Fibroblast of skin of right biceps (primary cell): ENCODE results near the gene DPH7.
"Not testable (repeated sequence)": the region's sequence is repeated elsewhere in the genome, so short reads cannot be mapped to it uniquely, and the experiment has no call there.

ENCODE experiments used
- DNase-seq: peaks from one replicate; pipeline ENCODE4 v3.0.0-alpha.2; 2013

DPH7 gene

DNA sequence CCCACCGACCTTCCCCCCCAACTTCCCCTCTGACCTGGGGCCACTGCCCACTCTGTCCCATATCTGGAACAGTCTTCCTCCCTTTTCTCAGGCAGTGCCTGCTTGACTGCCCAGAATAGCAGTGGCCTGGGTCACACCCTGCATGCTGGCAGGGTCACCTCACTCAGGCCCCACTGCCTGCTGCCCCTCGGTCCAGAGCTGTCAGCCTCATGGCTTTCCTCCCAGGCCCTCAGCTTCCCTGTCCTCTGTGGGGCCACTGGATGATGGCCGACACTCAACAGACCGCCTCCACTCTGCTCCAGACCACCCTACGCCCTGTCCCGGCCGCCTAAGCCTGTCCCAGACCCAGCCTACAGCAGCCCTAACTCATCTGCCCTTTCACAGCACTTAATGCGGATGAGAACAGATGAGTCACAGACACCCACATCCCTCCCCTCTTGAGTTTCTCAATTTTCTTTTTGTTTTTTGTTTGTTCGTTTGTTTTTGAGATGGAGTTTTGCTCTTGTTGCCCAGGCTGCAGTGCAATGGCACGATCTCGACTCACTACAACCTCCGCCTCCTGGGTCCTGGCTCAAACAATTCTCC lies 34.5 kb downstream of the DPH7 start:
- DNase-seq: no peak

DNA sequence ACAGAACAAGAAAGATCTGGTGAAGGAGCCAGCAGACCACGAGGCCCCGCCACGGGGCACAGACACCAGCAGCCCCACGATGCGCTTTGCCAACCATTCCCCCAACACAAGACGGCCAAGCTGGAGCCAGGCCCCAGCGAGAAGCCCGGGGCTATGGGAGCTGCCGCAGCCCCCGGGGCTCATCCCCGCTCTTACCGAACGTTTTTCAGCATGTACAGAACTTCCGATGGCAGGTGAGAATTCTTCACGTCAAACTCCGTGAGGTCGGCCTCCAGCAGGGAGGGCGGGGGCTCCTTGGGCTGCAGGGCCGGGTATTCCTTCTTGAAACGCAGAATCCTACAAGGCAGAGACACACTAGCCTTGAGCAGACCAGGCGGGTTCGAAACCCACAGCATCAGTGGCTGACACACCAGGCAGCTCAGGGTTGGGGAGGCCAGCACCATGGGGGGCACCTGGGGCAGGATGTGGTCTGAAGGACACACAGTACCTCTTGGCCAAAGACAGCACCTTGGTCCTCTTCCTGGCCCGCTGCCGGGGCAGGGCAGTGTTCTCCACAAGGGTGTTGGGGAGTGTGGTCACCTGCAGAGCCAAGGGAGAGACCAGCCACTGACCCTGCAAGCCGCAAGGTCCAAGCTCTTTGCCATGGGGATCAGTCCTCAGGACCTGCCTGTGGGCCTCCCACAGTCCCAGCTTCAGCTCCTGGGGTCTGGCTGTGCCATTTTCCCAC lies 35.3 kb downstream of the DPH7 start:
- DNase-seq: no peak

DNA sequence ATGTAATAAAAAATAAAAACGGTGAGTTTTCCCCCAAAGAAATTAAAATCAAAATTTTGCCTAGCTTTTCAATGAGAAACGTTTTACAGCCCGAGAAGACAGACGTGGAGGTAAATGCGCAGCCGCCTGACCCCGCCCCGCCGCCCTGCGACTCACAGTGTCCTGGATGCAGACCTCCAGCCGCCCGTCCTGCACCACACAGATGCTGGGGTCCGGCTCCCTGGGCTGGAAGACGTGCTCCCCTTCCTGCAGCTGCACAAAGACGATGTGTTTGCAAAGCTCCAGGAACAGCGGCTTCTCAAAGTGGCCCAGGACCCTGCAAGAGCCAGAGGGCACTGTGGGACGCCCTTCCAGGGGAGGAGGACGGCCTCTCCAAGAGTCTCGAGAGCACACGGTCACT lies 36.2 kb downstream of the DPH7 start:
- no peak for DNase-seq

DNA sequence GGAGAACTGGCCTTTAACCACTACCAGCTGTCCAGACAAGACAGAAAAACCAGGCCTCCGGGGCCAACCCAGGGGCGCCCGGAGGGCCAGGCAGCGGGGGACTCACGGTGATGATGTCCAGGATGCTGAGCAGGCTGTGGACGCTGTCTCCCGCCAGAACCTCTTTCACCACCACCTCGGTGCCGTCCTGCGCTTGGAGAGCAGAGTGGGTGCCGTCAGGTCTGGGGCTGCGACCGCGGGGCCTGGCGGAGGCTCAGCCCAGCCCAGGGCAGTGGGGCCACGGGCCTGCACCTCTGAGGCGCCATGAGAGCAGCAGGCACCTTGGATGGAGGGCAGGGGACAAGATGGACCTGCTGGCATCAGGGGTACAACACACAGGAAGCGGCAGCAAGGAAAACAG lies 38.2 kb downstream of the DPH7 start:
- no peak for DNase-seq

DNA sequence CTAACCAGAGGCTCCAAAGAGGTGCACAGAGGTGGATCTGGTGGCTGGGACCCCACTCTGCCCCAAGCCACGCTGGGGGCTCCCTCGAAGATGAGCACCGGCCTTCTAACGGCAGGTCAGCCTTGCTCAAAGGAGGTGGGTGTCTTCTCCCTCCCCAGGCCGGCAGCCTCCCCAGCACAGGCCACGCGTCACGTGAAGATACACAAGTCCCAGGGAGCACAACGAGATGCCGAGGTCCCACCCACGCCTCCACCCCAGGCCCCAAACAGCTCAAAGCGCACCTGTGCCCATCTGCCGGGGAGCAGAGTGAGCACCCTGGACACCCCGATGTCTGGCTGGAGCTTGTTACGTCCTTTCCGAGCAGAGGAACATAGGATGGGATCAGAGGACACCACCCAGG lies 40.7 kb downstream of the DPH7 start:
- DNase-seq: no peak

DNA sequence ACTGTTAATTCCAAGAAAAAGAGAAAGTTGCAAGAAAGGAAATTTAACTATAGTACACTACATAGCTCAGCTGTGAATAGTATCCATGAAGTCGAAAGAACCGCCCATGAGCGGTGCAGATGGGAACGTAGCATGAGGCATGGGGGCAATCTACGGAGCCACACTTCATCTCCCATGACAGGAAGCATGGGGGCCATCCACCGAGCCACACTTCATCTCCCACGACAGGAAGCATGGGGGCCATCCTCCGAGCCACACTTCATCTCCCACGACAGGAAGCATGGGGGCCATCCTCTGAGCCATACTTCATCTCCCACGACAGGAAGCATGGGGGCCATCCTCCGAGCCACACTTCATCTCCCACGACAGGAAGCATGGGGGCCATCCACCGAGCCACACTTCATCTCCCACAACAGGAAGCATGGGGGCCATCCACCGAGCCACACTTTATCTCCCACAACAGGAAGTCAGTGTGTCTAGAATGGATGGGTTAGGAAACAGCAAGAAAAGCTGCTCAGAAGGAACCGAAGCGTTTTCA lies 42.1 kb downstream of the DPH7 start:
- not testable (repeated sequence) for DNase-seq

DNA sequence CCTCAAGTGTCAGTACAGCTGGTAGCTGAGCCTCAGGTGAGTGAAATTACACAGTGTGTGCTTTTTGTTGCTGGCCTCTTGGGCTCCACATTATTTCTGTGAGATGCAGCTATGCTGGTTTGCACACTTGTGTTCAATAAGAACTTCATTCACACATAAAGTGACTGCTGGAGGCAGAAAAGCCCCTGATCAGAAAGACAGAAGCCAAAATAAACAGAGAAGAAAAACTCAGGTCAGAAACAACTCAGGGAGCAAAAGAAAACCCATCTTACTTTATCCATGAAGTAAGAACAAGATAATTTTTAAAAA lies 43.7 kb downstream of the DPH7 start:
- no peak for DNase-seq

DNA sequence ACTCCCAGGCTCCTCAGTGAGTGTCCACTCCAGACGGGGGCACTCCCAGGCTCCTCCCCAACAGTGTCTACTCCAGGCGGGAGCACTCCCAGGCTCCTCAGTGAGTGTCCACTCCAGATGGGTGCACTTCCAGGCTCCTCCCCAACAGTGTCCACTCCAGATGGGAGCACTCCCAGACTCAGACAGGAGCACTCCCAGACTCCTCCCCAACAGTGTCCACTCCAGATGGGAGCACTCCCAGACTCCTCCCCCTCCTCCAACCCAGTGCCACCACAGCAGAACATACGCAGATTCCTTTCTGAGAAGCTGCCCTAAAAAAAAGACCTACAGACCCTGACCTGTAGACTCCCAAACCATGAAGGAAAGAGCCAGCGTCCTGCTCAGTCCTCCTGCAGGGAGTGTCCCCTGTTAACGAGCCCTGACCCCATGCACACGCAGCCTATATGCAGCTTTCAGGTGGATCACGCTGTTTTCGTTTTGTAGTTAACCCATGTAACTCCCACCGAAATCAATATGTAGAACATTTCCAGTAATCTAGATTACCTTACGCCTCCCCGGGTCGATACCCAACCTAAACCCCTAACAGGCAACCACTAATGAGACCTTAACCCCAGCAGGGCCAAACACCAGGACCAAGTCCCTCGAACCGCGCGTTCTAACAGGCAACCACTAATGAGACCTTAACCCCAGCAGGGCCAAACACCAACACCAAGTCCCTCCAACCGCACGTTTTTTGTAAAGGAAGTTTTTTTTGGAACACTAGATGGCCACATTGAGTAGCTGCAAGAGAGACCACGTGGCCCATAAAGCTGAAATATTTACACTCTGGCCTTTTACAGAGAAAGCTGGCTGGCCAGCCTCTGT lies 44.2 kb downstream of the DPH7 start:
- DNase-seq: peak; percentile 51

DNA sequence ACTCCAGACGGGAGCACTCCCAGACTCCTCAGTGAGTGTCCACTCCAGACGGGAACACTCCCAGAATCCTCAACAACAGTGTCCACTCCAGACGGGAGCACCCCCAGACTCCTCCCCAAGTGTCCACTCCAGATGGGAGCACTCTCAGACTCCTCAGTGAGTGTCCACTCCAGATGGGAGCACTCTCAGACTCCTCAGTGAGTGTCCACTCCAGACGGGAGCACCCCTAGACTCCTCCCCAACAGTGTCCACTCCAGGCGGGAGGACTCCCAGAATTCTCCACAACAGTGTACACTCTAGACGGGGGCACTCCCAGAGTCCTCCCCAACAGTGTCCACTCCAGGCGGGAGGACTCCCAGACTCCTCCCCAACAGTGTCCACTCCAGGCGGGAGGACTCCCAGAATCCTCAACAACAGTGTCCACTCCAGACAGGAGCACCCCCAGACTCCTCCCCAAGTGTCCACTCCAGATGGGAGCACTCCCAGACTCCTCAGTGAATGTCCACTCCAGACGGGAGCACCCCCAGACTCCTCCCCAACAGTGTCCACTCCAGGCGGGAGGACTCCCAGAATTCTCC lies 45.7 kb downstream of the DPH7 start:
- not testable (repeated sequence) for DNase-seq

DNA sequence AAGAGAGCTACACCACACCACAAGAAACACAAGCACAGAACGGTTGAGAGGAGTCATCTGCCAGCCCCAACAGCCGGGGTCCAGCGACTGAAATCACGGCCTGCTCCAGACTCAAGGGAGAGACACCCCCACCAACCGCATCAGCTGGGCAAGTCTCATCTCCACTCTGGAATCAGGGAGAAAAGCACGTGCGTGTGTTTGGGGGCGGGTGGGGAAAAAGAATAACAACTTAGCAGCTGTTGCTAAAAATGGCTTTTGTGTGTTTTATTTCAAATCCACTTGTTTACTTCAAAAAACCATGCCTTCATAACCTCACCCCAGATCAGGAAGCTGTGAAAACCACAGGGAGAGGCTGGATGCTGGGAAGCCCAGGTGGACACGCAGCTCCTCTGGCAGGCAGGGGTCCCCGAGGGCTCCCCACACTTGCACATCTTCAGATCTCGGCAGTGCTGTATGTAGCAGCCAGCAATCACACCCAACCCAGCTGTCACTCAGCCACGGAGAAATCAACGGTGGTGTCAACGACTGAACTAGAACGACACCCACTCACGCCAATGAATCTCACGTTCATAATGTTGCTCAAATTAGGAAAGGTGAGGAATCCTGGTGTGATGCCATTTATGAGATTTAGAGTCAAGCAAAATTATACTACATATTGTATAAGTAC lies 47.5 kb downstream of the DPH7 start:
- no peak for DNase-seq

DNA sequence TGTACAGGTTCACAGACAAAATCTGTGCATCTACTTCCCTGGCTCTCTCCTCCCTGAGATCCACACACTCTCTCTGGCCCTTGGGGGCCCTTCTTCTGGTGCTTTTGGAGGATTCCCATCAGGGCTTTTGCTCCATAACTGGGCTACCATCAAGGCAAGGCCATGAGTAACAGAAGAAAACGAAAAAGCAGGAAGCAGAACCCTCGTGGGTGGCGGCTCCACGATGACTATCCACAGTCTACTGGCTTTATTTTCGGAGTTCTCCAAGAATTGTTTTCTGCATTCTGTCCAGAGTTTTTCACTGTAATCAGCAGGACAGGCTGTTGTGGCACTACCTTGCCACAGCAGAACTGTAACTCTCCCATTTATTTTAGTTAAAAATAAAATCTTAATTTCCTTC lies 48.4 kb downstream of the DPH7 start:
- no peak for DNase-seq

DNA sequence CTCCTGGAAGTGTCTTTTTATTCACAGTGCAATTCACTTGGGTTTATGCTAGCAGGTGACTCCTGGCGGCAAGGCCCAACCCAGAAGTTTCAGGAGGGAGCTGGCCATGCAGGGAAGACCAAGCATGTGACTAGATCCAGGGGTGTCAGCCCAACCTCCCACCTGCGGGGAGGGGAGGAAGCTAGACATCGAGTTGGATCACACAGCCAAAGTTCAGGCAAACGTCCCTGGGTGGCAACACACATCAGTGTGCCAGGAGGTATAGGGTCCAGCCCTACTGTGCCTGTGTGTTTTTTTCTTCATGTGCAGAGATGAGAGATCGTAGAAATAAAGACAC lies 53.8 kb downstream of the DPH7 start:
- DNase-seq: no peak

DNA sequence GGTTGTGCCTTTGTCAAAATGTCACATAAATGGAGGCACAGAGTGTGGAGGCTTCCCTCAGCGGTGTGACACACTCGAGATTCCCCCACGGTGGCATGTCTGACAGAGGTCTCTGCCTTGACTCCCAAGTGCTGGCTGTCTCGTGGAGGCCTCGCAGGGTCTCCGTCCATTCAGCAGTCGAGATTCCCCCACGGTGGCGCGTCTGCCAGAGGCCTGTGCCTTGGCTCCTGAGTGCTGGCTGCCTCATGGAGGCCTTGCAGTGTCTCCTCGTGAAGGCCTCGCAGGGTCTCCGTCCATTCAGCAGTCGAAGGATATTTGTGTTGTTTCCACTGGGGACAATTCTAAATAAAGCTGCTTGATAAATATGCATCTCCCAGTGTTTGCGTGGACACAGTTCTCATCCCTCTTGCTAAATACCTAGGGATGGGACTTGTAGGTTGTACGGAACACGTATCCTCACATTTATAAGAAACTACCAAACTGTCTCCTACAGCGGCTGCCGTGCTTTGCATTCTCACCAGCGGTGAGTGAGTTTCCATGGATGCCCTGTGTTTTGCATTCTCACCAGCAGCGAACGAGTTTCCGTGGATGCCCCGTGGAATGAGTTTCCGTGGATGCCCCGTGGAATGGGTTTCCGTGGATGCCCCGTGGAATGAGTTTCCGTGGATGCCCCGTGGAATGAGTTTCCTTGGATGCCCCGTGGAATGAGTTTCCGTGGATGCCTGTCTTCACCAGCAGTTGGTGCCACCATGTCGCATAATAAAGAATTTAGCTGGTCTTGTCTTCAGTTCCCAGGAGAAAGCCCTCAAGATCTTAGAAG lies 54.4 kb downstream of the DPH7 start:
- no peak for DNase-seq

DNA sequence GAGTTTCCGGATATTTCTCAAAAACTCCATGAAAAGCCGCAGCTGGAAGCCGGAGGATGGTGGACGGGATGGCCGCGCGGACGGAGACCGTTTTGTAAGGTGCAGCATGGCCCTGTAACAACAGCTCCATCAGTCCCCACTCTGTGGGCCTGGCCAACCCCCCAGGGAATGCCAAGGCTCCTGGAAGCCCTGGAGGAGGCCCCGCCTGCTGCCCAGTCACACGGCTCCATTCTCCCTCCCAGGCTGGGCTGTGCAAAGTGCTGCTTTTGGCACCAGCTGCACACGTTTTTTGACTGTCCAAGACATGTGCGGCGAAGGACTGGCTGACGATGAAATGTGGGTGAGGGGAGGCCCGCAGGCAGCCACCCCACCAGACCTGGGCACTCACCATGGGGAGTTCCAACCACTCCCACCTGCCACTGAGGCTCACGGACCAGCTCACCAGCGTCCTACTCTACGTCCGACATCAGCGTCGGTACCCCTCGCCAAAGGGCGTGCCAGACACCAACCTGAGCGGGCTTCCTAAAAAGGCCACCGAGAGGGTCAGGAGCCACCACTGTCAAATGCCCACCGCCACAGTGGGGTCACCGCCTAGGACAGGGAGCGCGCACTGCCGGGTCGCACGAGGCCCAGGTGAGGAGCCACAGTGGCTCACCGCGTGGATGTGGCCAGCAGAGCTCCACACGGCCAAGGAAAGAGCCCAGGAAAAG lies 55.8 kb downstream of the DPH7 start:
- DNase-seq: no peak

DNA sequence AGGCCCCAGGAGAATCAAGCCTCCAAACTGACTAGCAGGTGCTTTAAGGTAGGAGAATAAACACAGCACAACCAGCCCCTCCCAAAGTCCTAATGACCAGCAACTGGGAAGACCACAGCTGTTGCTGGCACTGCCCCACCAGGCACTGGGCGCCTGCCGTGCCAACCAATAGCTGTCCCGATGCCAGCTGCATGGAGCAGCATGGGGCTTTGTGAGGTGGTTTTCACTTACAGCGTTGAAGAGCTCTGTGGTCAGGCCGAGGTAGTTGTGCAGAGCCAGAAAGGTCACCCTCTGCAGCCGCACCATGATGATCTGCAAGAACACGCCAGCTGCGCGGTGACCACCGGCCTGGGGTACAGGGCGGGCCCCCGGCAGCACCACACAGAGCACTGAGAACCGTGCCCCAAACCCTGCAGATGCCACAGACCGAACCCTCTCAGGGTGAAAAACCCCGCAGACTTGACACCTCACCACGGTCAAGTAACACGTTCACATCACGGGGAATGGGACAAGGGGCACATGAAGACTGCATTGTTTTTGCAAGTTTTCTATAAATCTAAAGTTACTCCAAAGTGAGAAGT lies 57.2 kb downstream of the DPH7 start:
- no peak for DNase-seq

DNA sequence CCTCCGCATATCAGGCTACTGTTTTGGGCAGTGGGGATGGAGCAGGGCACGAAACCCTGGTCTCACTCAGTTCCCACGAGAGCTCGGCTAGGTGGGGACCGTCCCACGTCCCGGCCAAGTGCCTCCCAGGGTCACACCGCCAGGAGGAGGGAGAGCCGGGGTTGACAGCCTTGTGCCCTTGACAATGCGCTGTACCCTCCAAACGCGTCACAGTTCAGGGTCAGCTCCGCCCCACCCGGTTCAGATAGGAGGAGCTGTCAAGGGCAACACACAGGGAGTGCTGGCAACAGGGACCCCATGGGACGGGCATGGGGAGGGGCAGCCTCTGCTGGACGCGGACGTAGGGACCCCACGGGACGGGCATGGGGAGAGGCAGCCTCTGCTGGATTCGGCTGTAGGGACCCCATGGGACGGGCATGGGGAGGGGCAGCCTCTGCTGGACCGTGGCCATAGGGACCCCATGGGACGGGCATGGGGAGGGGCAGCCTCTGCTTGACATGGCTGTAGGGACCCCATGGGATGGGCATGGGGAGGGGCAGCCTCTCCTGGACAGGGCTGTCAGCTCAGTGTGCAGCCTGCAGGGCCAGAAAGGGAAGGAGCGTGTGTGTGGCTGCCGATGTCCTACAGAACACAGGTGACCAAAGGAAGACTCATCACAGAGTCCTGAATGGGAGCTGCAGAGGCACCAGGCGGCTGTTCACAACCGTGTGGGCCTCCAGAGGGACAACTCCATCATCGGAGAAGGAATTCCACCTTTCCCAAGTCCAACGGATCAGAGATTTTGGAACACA lies 57.9 kb downstream of the DPH7 start:
- no peak for DNase-seq

DNA sequence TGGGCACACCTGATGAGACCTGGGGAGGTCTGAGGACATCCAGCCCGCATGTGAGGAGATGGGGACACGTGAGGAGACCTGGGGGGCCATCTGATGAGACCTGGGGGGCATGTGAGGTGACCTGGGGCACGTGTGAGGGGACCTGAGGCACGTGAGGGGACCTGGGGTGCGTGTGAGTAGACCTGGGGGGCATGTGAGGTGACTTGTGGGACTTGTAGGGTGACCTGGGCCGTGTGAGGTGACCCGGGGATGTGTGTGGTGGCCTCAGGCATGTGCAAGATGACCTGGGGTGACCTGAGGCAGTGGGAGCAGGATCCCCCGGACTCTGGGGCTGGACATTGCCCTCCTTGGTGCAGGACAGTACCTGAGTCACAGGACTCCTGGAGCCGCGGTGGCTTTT lies 59.2 kb downstream of the DPH7 start:
- DNase-seq: no peak

DNA sequence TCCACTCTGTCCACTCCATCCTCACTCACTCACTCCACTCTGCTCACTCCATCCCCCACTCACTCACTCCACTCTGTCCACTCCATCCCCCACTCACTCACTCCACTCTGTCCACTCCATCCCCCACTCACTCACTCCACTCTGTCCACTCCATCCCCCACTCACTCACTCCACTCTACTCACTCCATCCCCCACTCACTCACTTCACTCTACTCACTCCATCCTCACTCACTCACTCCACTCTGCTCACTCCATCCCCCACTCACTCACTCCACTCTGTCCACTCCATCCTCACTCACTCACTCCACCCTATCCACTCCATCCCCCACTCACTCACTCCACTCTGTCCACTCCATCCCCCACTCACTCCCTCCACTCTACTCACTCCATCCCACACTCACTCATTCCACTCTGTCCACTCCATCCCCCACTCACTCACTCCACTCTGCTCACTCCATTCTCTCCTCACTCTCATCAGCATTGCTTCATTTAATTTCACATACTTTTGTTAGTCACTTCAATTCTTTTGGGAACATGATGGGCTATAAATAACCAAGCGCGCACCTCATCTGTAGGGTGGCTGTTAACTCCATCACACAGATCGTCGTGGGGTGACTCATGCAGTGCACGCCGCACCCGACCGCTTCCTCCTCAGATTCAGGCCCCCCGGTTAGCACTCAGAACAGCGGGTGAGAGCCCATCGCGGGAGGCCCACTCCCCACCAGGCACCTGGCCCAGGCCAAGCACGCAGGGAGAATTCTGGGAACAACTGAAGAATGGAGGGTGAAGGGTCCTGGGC lies 59.9 kb downstream of the DPH7 start:
- DNase-seq: peak; percentile 72

DNA sequence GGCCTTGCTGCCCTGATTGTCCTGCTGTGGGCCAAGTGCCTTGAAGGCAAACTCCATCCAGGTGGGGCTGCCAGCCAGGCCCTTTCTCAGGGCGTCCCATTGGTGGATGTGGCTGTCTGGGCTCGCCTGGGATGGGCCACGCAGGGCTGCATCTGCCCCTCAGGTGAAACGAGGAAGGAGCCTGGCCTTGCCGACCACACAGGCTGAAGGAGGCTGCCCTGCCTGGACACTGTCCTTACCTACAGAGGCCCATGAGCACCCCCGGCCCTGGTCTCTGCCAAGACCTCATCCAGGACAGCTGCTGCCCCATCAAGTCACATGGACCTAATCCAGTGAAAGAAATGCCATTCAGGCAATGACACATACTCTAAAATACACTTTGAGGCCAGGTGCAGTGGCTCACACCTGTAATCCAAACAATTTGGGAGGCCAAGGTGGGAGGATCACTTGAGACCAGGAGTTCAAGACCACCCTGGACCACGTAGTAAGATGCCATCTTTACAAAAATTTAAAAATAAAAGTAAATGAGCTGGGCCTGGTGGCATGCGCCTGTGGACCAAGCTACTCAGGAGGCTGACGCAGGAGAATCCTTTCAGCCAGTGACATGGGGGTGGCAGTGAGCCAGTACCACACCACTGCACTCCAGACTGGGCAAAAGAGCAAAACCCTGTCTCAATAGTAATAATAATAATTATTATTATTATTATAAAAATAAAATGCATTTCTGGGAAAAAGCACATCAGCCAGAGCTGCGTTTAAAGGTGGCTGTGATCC lies 62.4 kb downstream of the DPH7 start:
- DNase-seq: no peak
